ENCODE data around the gene ANKRD28.

GRCh38 chr3:15756505-15756904 is 41.3 kb downstream of the ANKRD28 start:
- TF ChIP-seq, protein P1, sequence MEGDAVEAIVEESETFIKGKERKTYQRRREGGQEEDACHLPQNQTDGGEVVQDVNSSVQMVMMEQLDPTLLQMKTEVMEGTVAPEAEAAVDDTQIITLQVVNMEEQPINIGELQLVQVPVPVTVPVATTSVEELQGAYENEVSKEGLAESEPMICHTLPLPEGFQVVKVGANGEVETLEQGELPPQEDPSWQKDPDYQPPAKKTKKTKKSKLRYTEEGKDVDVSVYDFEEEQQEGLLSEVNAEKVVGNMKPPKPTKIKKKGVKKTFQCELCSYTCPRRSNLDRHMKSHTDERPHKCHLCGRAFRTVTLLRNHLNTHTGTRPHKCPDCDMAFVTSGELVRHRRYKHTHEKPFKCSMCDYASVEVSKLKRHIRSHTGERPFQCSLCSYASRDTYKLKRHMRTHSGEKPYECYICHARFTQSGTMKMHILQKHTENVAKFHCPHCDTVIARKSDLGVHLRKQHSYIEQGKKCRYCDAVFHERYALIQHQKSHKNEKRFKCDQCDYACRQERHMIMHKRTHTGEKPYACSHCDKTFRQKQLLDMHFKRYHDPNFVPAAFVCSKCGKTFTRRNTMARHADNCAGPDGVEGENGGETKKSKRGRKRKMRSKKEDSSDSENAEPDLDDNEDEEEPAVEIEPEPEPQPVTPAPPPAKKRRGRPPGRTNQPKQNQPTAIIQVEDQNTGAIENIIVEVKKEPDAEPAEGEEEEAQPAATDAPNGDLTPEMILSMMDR (IDR thresholded peaks at IDR 0.05): no peak
- no peak for TF ChIP-seq POLR2A (IDR thresholded peaks at IDR 0.05)

All from uterus (tissue), 2 donors.